IMR-90 (cell line): Measurements from ENCODE around the gene FGF16. TPM values are rescaled to one million over a fixed set of nuclear protein-coding genes. Genes with fewer than 3 reads are reported as not detected.

Experiments
- ATAC-seq: fragments of 200-7000 bp; cut with Tn5 transposase; 2 replicates; pipeline ENCODE4 v1.9.1; 2020; ENCODE audit warnings: low read depth, mild to moderate bottlenecking, moderate library complexity
- BruUV-seq: library from RNA; stranded (reverse); fragments of 400-500 nt; replicated peaks from 2 replicates; lab custom pipeline; 2021; lab: Mats Ljungman, UMichigan
- CTCF ChIA-PET: fragments of 300-600 bp; formaldehyde crosslinking; extraction: SDS; loops from one replicate; lab custom pipeline; 2021; ENCODE audit warnings: antibody characterized with exemption; lab: Yijun Ruan, JAX
- POLR2A ChIA-PET: fragments of 300-600 bp; sonication (Branson Sonifier 250); formaldehyde crosslinking; loops from one replicate; lab custom pipeline; 2022; ENCODE audit warnings: antibody characterized with exemption; ENCODE audit not compliant: unreplicated experiment; lab: Charles Lee
- DNase-seq: peaks from one replicate; pipeline ENCODE4 v3.0.0; 2013
- H2AFZ ChIP-seq: replicated peaks from 2 replicates; pipeline ENCODE3; 2013; ENCODE audit warnings: low read length, mild to moderate bottlenecking; ENCODE audit not compliant: poor library complexity
- H2AK5ac ChIP-seq: 2 replicates; pipeline ENCODE4 v1.6.1; 2013; ENCODE audit warnings: low read depth, low read length, inconsistent platforms
- H2AK9ac ChIP-seq: replicated peaks from 2 replicates; pipeline ENCODE3; 2013; ENCODE audit warnings: mild to moderate bottlenecking, low read depth, low read length, moderate library complexity; ENCODE audit not compliant: poor library complexity
- H2BK120ac ChIP-seq: 2 replicates; pipeline ENCODE4 v1.6.1; 2013; ENCODE audit warnings: low read depth, low read length, inconsistent platforms
- H2BK15ac ChIP-seq: 3 replicates; pipeline ENCODE4 v1.6.1; 2013; ENCODE audit warnings: low read depth, low read length, inconsistent platforms
- H2BK20ac ChIP-seq: 2 replicates; pipeline ENCODE4 v1.6.1; 2013; ENCODE audit warnings: low read depth, mild to moderate bottlenecking, inconsistent platforms, low read length, moderate library complexity
- H2BK5ac ChIP-seq: 2 replicates; pipeline ENCODE4 v1.6.1; 2013; ENCODE audit warnings: mild to moderate bottlenecking, low read depth, low read length, inconsistent platforms; ENCODE audit not compliant: poor library complexity, severe bottlenecking
- H3K14ac ChIP-seq: replicated peaks from 2 replicates; pipeline ENCODE4 v1.6.1; 2013; ENCODE audit warnings: low read depth, low read length, inconsistent platforms
- H3K18ac ChIP-seq: 2 replicates; pipeline ENCODE4 v1.6.1; 2013; ENCODE audit warnings: low read depth, low read length, control low read depth
- H3K23ac ChIP-seq: 2 replicates; pipeline ENCODE4 v1.6.1; 2013; ENCODE audit warnings: low read depth, low read length, inconsistent platforms
- H3K27ac ChIP-seq: 2 replicates; pipeline ENCODE4 v1.5.1; 2013; ENCODE audit warnings: mild to moderate bottlenecking, control low read depth, low read length; ENCODE audit not compliant: insufficient read depth
- H3K27me3 ChIP-seq: 2 replicates; pipeline ENCODE4 v1.6.1; 2013; ENCODE audit warnings: low read length; ENCODE audit not compliant: control insufficient read depth, insufficient read depth
- H3K36me3 ChIP-seq: 2 replicates; pipeline ENCODE4 v1.6.1; 2013; ENCODE audit warnings: low read length, mixed read lengths; ENCODE audit not compliant: control insufficient read depth, insufficient read depth
- H3K4ac ChIP-seq: 2 replicates; pipeline ENCODE4 v1.6.1; 2013; ENCODE audit warnings: low read depth, low read length, inconsistent platforms
- H3K4me1 ChIP-seq: 2 replicates; pipeline ENCODE4 v1.6.1; 2013; ENCODE audit warnings: low read length, mixed read lengths; ENCODE audit not compliant: control insufficient read depth, insufficient read depth
- H3K4me2 ChIP-seq: 2 replicates; pipeline ENCODE4 v1.6.1; 2013; ENCODE audit warnings: low read depth, mild to moderate bottlenecking, control low read depth, low read length, moderate library complexity
- H3K4me3 ChIP-seq: 2 replicates; pipeline ENCODE4 v1.5.1; 2013; ENCODE audit warnings: low read depth, mild to moderate bottlenecking, control low read depth, low read length, moderate library complexity; ENCODE audit not compliant: insufficient read depth
- H3K56ac ChIP-seq: 2 replicates; pipeline ENCODE4 v1.6.1; 2013; ENCODE audit warnings: low read length, inconsistent platforms; ENCODE audit not compliant: insufficient read depth; ENCODE audit errors: extremely low read depth
- H3K79me1 ChIP-seq, 2 experiments: 2 replicates each; pipeline ENCODE4 v1.6.1; 2013; ENCODE audit warnings: low read length in 2 of 2, inconsistent platforms in 1 of 2, low read depth in 1 of 2
- H3K9ac ChIP-seq: 2 replicates; pipeline ENCODE4 v1.6.1; 2013; ENCODE audit warnings: low read depth, low read length, control low read depth
- H3K9me1 ChIP-seq: 2 replicates; pipeline ENCODE4 v1.6.1; 2013; ENCODE audit warnings: low read length, inconsistent platforms; ENCODE audit not compliant: insufficient read depth
- H3K9me3 ChIP-seq: 2 replicates; pipeline ENCODE4 v1.6.1; 2013; ENCODE audit warnings: low read length; ENCODE audit not compliant: control insufficient read depth, insufficient read depth
- H4K20me1 ChIP-seq: 2 replicates; pipeline ENCODE4 v1.6.1; 2013; ENCODE audit warnings: low read length, inconsistent platforms; ENCODE audit not compliant: insufficient read depth
- H4K5ac ChIP-seq: 2 replicates; pipeline ENCODE4 v1.6.1; 2013; ENCODE audit warnings: mild to moderate bottlenecking, low read depth, low read length, control low read depth
- H4K8ac ChIP-seq, 2 experiments: 2 replicates each; pipeline ENCODE4 v1.6.1; 2013; ENCODE audit warnings: low read depth in 2 of 2, low read length in 2 of 2, control low read depth in 1 of 2, inconsistent platforms in 1 of 2
- H4K91ac ChIP-seq: 2 replicates; pipeline ENCODE4 v1.6.1; 2013; ENCODE audit warnings: low read depth, low read length, inconsistent platforms; ENCODE audit not compliant: insufficient read depth
- BHLHE40 ChIP-seq: fragments of 150-350 bp; IDR thresholded peaks from 2 replicates; pipeline ENCODE4 v1.6.1; 2016; ENCODE audit warnings: mild to moderate bottlenecking, low read depth, low read length
- CEBPB ChIP-seq: IDR thresholded peaks from 2 replicates; pipeline ENCODE4 v1.6.1; 2012; ENCODE audit warnings: low read depth, low read length, improper control_type of control experiment
- CHD1 ChIP-seq: IDR thresholded peaks from 2 replicates; pipeline ENCODE4 v1.6.1; 2012; ENCODE audit warnings: low read depth, low read length, improper control_type of control experiment
- CTCF ChIP-seq: conservative IDR thresholded peaks from 2 replicates; pipeline ENCODE4 v1.5.1; 2012; ENCODE audit warnings: mild to moderate bottlenecking, low read depth, low read length, improper control_type of control experiment
- ELK1 ChIP-seq: fragments of 150-350 bp; IDR thresholded peaks from 2 replicates; pipeline ENCODE4 v1.6.1; 2016; ENCODE audit warnings: low read depth, mild to moderate bottlenecking, low read length, moderate library complexity, borderline replicate concordance
- FOS ChIP-seq: fragments of 150-350 bp; IDR thresholded peaks from 2 replicates; pipeline ENCODE4 v1.6.1; 2016; ENCODE audit warnings: low read depth, low read length
- MAFK ChIP-seq: IDR thresholded peaks from 2 replicates; pipeline ENCODE4 v1.6.1; 2012; ENCODE audit warnings: low read depth, low read length, improper control_type of control experiment
- MXI1 ChIP-seq: IDR thresholded peaks from 2 replicates; pipeline ENCODE4 v1.6.1; 2012; ENCODE audit warnings: low read depth, mild to moderate bottlenecking, low read length, moderate library complexity, borderline replicate concordance
- NFE2L2 ChIP-seq: fragments of 150-350 bp; IDR thresholded peaks from 2 replicates; pipeline ENCODE4 v1.6.1; 2016; ENCODE audit warnings: low read depth, mild to moderate bottlenecking, low read length
- POLR2A ChIP-seq: IDR thresholded peaks from 2 replicates; pipeline ENCODE4 v1.6.1; 2012; ENCODE audit warnings: mild to moderate bottlenecking, low read depth, low read length
- RAD21 ChIP-seq: IDR thresholded peaks from 2 replicates; pipeline ENCODE4 v1.6.1; 2012; ENCODE audit warnings: low read length, improper control_type of control experiment
- RCOR1 ChIP-seq: IDR thresholded peaks from 2 replicates; pipeline ENCODE4 v1.6.1; 2012; ENCODE audit warnings: mild to moderate bottlenecking, low read length, improper control_type of control experiment; ENCODE audit not compliant: insufficient replicate concordance
- RFX5 ChIP-seq: IDR thresholded peaks from 2 replicates; pipeline ENCODE4 v1.8.0; 2012; ENCODE audit warnings: low read depth, mild to moderate bottlenecking, low read length, moderate library complexity
- SMC3 ChIP-seq: fragments of 150-350 bp; IDR thresholded peaks from 2 replicates; pipeline ENCODE4 v1.6.1; 2016; ENCODE audit warnings: low read depth, mild to moderate bottlenecking, antibody characterized with exemption, low read length, moderate library complexity
- USF2 ChIP-seq: fragments of 150-350 bp; IDR thresholded peaks from 2 replicates; pipeline ENCODE4 v1.6.1; 2017; ENCODE audit warnings: mild to moderate bottlenecking, antibody characterized with exemption, low read length, low read depth
- WGBS, 2 experiments: methylation state at CpG; one replicate each; pipeline versions ENCODE4 v1.1.5 to v1.1.7; 2013; ENCODE audit warnings: missing lambda C conversion rate in 2 of 2; ENCODE audit not compliant: insufficient read length in 1 of 2; ENCODE audit errors: extremely low coverage in 2 of 2; 5-methylcytosine and 5-hydroxymethylcytosine counted together
- dilution Hi-C: fragments of 300-500 bp; cut with HindIII; formaldehyde crosslinking; loops from one replicate; pipeline ENCODE4 v1.14.3; 2018; ENCODE audit warnings: low sequenced_read_pairs; ENCODE audit not compliant: unreplicated experiment
- in situ Hi-C: fragments of 300-500 bp; cut with MboI; formaldehyde crosslinking; loops from 3 replicates; pipeline ENCODE4 v1.14.3; 2019; ENCODE audit warnings: low sequenced_read_pairs, inconsistent platforms, mixed read lengths
- intact Hi-C: fragments of 100-400 bp; cut with micrococcal nuclease; formaldehyde crosslinking; loops from 2 replicates; pipeline ENCODE4 v1.10.0; 2022
- polyA plus RNA-seq, 3 experiments: library from polyadenylated mRNA; depleted of rRNA; stranded (reverse); fragments of >200 nt; gene quantifications; 2 replicates each; pipeline ENCODE4 v1.2.3, GENCODE V29; 2012; ENCODE audit warnings: low replicate concordance in 1 of 3
- total RNA-seq: library from RNA; depleted of rRNA; stranded (reverse); fragments of >200 nt; gene quantifications from 2 replicates; pipeline ENCODE4 v1.2.3, GENCODE V29; 2012

The FGF16 gene
- total and polyA plus RNA-seq, 2 of the 4 experiments (the other 2 are of a cell fraction) = not detected

GRCh38 chrX:77453190-77453589 is 6.0 kb downstream of the FGF16 start:
- Histone ChIP-seq H3K9me3 (no peaks in the 10 kb centered on the region), H2AK5ac (no peak overlapping the region), H3K56ac (no peak overlapping the region), H2AFZ (no peak overlapping the region), H2BK20ac (no peak overlapping the region), H4K20me1 (no peaks in the 10 kb centered on the region), H2BK5ac (no peak overlapping the region), H3K36me3 (no peaks in the 10 kb centered on the region), H2BK15ac (no peak overlapping the region), H3K4me1 (no peaks in the 10 kb centered on the region), H3K18ac (no peak overlapping the region), H3K4ac (no peak overlapping the region), H2BK120ac (no peak overlapping the region), H3K27ac (no peak overlapping the region), H4K8ac (no peak overlapping the region), H2AK9ac (no peak overlapping the region), H3K4me3 (no peak overlapping the region), H3K27me3 (peaks cover 1% of the 10 kb centered on the region; the same call in 1 of the 2 replicates), H3K9me1 (no peaks in the 10 kb centered on the region), H3K23ac (no peak overlapping the region), H4K91ac (no peak overlapping the region), H4K5ac (no peak overlapping the region), H3K4me2 (no peak overlapping the region), H3K9ac (no peak overlapping the region), H3K14ac (no peak overlapping the region), H3K79me1 (no peaks in the 10 kb centered on the region)
- ChIA-PET POLR2A (no interaction called here), CTCF (no interaction called here)
- TF ChIP-seq MXI1 (no peak), FOS (no peak), RFX5 (no peak), ELK1 (no peak), RCOR1 (no peak), RAD21 (no peak), CHD1 (no peak), CTCF (no peak), BHLHE40 (no peak), USF2 (no peak), SMC3 (no peak), NFE2L2 (no peak), POLR2A (no peak), CEBPB (no peak), MAFK (no peak)
- DNase-seq (no peak), ATAC-seq (no peak)
- dilution Hi-C loops = no loop called here
- WGBS, 2 experiments = no CpG with 5 or more reads among the region's 2 CpGs
- intact Hi-C loops = no loop called here
- in situ Hi-C loops = no loop called here
- BruUV-seq = no TSS peak
